T-helper 1 cell treated with Interleukin-12 subunit alpha and Interleukin-12 subunit beta and Interleukin-4 antibody, amounts not matched to agents 30 μg/mL and 1 μg/mL, for 36 hours (primary cell): ENCODE measurements around the gene ARMC2.
"Not testable (repeated sequence)": the region's sequence is repeated elsewhere in the genome, so short reads cannot be mapped to it uniquely, and the experiment has no call there.

Experiments
- H3K27ac Mint-ChIP-seq: one replicate; pipeline ENCODE4 v1.8.0; 2021; ENCODE audit warnings: mild to moderate bottlenecking, mixed read lengths
- H3K27me3 Mint-ChIP-seq: one replicate; pipeline ENCODE4 v1.8.0; 2021; ENCODE audit warnings: low read depth, mixed read lengths
- H3K36me3 Mint-ChIP-seq: one replicate; pipeline ENCODE4 v1.8.0; 2021; ENCODE audit warnings: low read depth, mixed read lengths
- H3K4me1 Mint-ChIP-seq: one replicate; pipeline ENCODE4 v1.8.0; 2021; ENCODE audit warnings: low read depth, mixed read lengths
- H3K4me3 Mint-ChIP-seq: one replicate; pipeline ENCODE4 v1.8.0; 2021; ENCODE audit warnings: mild to moderate bottlenecking, moderate library complexity, mixed read lengths
- H3K9me3 Mint-ChIP-seq: one replicate; pipeline ENCODE4 v1.8.0; 2021; ENCODE audit warnings: mixed read lengths

Gene ARMC2

DNA sequence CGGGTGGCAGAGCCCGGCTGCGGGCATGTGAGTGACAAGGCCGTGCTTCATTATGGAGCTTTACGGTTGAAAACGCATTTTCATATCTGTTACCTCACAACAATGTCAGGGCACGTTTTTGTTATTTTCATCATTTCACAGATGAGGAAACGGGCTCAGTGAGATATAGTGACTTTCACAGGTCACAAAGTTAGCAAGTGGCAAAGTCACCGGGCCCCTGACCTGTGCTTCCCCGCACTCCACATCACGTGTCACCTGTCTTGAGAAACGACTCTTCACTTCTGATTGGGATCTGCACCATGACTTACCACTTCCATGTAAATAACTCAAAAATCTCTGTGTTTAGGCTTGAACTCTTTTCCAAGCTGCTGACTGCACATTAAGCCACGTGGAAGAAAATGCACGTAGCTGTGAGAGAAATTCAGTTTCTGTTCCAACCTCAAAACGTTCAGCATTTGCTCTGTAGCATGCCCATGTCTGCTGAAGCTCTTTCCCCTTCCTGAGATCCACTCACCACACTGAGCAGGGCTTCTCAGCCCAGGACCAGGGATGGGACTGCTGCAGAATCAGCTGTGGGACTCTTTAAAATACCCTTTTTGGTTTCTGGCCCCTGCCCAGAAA lies 107.2 kb downstream of the ARMC2 start:
- peaks cover 4% of the 10 kb centered on the region for H3K27me3 Mint-ChIP-seq
- peaks cover 23% of the 10 kb centered on the region for H3K4me1 Mint-ChIP-seq
- peaks cover 2% of the 10 kb centered on the region for H3K36me3 Mint-ChIP-seq

DNA sequence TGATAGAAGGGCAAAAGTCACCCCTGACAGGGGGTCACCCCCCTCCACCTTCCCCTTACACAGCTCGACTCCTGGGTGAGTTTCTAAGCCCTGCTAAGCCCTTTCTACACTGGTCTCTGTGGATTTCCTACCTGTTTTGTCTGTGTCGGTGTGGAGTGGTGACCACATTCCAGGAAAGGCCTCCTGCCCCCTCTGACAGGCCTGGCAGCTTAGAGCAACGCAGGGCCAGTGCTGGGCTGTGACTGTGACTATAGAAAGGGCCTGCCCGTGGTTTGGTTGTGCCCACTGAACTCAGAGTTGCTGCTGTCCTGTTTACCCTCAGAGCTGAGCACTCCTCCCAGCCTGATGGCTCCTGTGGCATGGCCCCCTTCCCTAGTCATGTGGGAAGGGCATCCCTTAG lies 109.0 kb downstream of the ARMC2 start:
- no peak overlapping the region for H3K27ac Mint-ChIP-seq
- H3K4me1 Mint-ChIP-seq = peaks cover 23% of the 10 kb centered on the region
- no peak overlapping the region for H3K4me3 Mint-ChIP-seq
- H3K9me3 Mint-ChIP-seq = no peaks in the 10 kb centered on the region
- peaks cover 4% of the 10 kb centered on the region for H3K27me3 Mint-ChIP-seq
- peaks cover 2% of the 10 kb centered on the region for H3K36me3 Mint-ChIP-seq

More for the DNA sequence above, 107.2 kb downstream of the ARMC2 start:
- H3K27ac Mint-ChIP-seq = peak overlapping the region; percentile 27
- no peaks in the 10 kb centered on the region for H3K9me3 Mint-ChIP-seq
- H3K4me3 Mint-ChIP-seq = peak overlapping the region; percentile 7

GRCh38 chr6:108958900-108959770 lies 110.9 kb downstream of the ARMC2 start:
- Mint-ChIP-seq H3K27me3 (peaks cover 7% of the 10 kb centered on the region), H3K4me3 (no peak overlapping the region), H3K27ac (no peak overlapping the region), H3K4me1 (peaks cover 23% of the 10 kb centered on the region), H3K36me3 (peaks cover 2% of the 10 kb centered on the region), H3K9me3 (no peaks in the 10 kb centered on the region)

- H3K4me1 Mint-ChIP-seq = peaks cover 17% of the 10 kb centered on the region
- H3K27ac Mint-ChIP-seq = no peak overlapping the region
Measured at GRCh38 chr6:108959972-108960582, 111.9 kb downstream of the ARMC2 start.

DNA sequence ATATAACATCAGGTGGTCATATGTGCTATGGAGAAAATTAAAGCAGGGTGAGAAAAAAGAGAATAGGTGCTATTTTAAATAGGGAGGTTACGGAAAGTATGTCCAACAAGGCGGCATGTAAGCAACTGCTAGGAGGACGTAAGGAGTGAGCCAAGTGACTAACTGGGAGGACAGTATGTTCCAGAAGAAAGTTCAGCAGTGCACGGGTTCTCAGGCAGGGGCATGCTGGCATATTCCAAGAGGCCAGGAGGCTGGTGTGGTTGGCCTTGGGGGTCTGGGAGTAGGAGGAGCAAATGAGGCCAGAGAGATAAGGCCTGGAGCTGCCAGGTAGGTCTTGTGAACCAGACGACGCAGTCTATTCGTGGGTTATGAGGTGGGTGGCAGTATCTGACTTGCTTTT lies 112.4 kb downstream of the ARMC2 start:
- Mint-ChIP-seq H3K4me1 (peaks cover 14% of the 10 kb centered on the region), H3K36me3 (peaks cover under 1% of the 10 kb centered on the region), H3K9me3 (no peaks in the 10 kb centered on the region), H3K4me3 (no peak overlapping the region), H3K27me3 (peaks cover 9% of the 10 kb centered on the region), H3K27ac (no peak overlapping the region)

More at GRCh38 chr6:108959972-108960582, 111.9 kb downstream of the ARMC2 start:
- Mint-ChIP-seq H3K36me3 (peaks cover 2% of the 10 kb centered on the region), H3K9me3 (no peaks in the 10 kb centered on the region), H3K4me3 (no peak overlapping the region), H3K27me3 (peaks cover 9% of the 10 kb centered on the region)

- Mint-ChIP-seq H3K27ac (no peak overlapping the region), H3K9me3 (no peaks in the 10 kb centered on the region), H3K36me3 (no peaks in the 10 kb centered on the region), H3K27me3 (peaks cover 9% of the 10 kb centered on the region), H3K4me3 (no peak overlapping the region), H3K4me1 (peaks cover 10% of the 10 kb centered on the region)
Measured at GRCh38 chr6:108961077-108961476, 112.9 kb downstream of the ARMC2 start.

DNA sequence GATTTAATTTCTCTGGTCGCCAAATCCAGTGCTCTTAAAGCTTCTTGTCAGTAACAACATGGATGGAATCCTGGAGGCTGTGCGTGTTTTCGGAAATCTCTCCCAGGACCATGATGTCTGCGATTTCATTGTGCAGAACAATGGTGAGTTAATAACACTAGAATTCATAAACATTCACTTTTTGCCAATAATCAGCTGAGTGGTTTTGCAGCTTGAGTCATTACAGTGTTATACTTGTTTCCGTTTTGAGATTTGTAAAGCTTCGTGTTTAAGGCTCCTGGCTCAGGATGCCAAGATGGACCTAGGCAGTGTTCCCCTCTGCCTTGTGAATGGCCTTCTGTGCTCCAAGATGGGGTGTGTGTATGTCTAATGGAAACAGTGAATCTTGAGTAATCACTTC lies 113.8 kb downstream of the ARMC2 start:
- peaks cover 10% of the 10 kb centered on the region for H3K4me1 Mint-ChIP-seq
- no peaks in the 10 kb centered on the region for H3K9me3 Mint-ChIP-seq
- peaks cover 9% of the 10 kb centered on the region for H3K27me3 Mint-ChIP-seq
- no peak overlapping the region for H3K4me3 Mint-ChIP-seq
- H3K36me3 Mint-ChIP-seq = no peaks in the 10 kb centered on the region
- H3K27ac Mint-ChIP-seq = no peak overlapping the region

DNA sequence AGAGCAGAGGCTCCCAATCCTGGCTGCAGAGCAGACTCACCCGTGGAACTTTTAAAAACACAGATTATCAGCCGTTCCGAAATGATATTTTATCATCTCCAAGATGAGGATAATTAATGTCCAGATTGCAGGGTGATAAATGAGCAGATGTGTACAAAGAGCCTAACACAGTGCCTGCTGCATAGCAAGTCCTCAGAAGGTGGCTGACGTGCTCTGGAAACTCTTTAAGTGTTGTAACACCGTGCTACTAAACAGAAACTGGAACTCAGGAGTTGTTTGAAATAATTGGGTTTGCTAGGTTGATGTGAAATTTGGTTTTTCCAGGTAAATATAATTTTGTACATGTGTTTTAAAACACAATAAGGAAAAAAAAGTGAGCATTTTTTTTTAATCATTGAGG lies 118.0 kb downstream of the ARMC2 start:
- Mint-ChIP-seq H3K27me3 (peaks cover 9% of the 10 kb centered on the region), H3K4me1 (peaks cover 7% of the 10 kb centered on the region), H3K36me3 (no peaks in the 10 kb centered on the region), H3K27ac (no peak overlapping the region), H3K4me3 (no peak overlapping the region), H3K9me3 (no peaks in the 10 kb centered on the region)

- Mint-ChIP-seq H3K4me1 (peaks cover 11% of the 10 kb centered on the region), H3K36me3 (no peaks in the 10 kb centered on the region), H3K27ac (no peak overlapping the region), H3K9me3 (no peaks in the 10 kb centered on the region), H3K4me3 (no peak overlapping the region), H3K27me3 (peaks cover 9% of the 10 kb centered on the region)
Measured at GRCh38 chr6:108966855-108967755, 118.9 kb downstream of the ARMC2 start.

GRCh38 chr6:108968325-108969316 lies 120.4 kb downstream of the ARMC2 start:
- H3K27me3 Mint-ChIP-seq = peaks cover 7% of the 10 kb centered on the region

GRCh38 chr6:108969776-108970175 lies 121.6 kb downstream of the ARMC2 start:
- Mint-ChIP-seq H3K4me1 (peaks cover 12% of the 10 kb centered on the region), H3K36me3 (no peaks in the 10 kb centered on the region), H3K4me3 (no peak overlapping the region), H3K27ac (no peak overlapping the region), H3K9me3 (no peaks in the 10 kb centered on the region), H3K27me3 (no peaks in the 10 kb centered on the region)

More at GRCh38 chr6:108968325-108969316, 120.4 kb downstream of the ARMC2 start:
- no peaks in the 10 kb centered on the region for H3K36me3 Mint-ChIP-seq
- H3K4me1 Mint-ChIP-seq = peaks cover 12% of the 10 kb centered on the region
- no peaks in the 10 kb centered on the region for H3K9me3 Mint-ChIP-seq
- no peak overlapping the region for H3K4me3 Mint-ChIP-seq
- H3K27ac Mint-ChIP-seq = no peak overlapping the region

DNA sequence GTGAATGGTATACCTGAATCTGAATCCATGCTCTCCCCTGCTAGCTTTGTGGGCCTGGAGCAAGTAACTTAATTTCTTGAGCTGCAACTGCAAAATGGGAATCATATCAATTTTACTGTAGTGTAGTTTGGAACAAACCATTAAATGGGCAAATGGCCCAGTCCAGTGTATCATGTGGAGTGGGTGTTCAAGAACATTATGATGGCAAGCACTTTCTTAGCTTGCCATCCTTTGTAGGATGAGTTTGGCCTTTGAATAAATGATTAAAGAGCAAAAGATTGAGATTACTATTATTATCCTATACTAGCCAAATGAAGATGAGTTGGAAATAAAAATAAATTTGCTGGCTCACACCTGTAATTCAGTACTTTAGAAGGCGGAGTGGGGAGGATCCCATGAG lies 126.0 kb downstream of the ARMC2 start:
- Mint-ChIP-seq H3K36me3 (no peaks in the 10 kb centered on the region), H3K4me1 (peaks cover 6% of the 10 kb centered on the region), H3K9me3 (peaks cover 6% of the 10 kb centered on the region), H3K27ac (no peak overlapping the region), H3K27me3 (peaks cover 38% of the 10 kb centered on the region), H3K4me3 (no peak overlapping the region)

GRCh38 chr6:108978638-108979037 lies 130.4 kb downstream of the ARMC2 start:
- Mint-ChIP-seq H3K27me3 (peaks cover 50% of the 10 kb centered on the region), H3K9me3 (peaks cover 18% of the 10 kb centered on the region)
- H3K4me3 Mint-ChIP-seq, H3K4me1 Mint-ChIP-seq, H3K36me3 Mint-ChIP-seq, H3K27ac Mint-ChIP-seq: not testable (repeated sequence)
